ENCODE data around the gene PIH1D1.
A peak's percentile ranks its signal among the peaks of the same experiment; 100 is the strongest.
"Not testable (repeated sequence)": the region's sequence is repeated elsewhere in the genome, so short reads cannot be mapped to it uniquely, and the experiment has no call there.

The PIH1D1 gene

DNA sequence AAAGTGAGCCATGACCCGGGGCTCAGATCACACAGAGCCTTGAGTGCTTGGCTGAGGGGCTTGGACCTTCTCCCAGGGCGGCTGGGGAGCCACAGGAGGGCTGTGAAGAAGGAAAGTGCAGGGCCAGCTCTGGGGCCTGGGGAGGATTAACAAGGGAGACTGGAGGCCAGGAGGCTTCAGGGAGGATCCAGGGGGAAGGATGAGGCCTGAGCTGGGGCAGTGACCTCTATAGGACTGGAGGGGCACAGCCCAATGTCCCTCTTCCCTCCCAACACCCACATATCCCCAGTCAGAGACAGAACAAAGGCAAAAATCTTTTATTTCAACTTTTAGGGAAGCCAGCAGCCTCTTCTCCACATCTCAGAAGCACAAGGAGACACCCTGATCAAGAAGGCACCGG is 5.6 kb downstream of the PIH1D1 start:
- TF ChIP-seq ZNF664 (tag by site-specific recombination; IDR thresholded peaks at IDR 0.05): no peak
- no peak for TF ChIP-seq ZNF350 (tag by site-specific recombination; IDR thresholded peaks at IDR 0.05)
- TF ChIP-seq ZNF114 (tag by site-specific recombination; IDR thresholded peaks at IDR 0.05): no peak
- TF ChIP-seq ZNF132 (tag by site-specific recombination; IDR thresholded peaks at IDR 0.05; ENCODE audit: borderline replicate concordance): no peak
- TF ChIP-seq, protein P1, sequence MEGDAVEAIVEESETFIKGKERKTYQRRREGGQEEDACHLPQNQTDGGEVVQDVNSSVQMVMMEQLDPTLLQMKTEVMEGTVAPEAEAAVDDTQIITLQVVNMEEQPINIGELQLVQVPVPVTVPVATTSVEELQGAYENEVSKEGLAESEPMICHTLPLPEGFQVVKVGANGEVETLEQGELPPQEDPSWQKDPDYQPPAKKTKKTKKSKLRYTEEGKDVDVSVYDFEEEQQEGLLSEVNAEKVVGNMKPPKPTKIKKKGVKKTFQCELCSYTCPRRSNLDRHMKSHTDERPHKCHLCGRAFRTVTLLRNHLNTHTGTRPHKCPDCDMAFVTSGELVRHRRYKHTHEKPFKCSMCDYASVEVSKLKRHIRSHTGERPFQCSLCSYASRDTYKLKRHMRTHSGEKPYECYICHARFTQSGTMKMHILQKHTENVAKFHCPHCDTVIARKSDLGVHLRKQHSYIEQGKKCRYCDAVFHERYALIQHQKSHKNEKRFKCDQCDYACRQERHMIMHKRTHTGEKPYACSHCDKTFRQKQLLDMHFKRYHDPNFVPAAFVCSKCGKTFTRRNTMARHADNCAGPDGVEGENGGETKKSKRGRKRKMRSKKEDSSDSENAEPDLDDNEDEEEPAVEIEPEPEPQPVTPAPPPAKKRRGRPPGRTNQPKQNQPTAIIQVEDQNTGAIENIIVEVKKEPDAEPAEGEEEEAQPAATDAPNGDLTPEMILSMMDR (tag by site-specific recombination; IDR thresholded peaks at IDR 0.05): peak; percentile 10; the same call in 1 of the 2 replicates
- Histone ChIP-seq H3K36me3 (ENCODE audit: control insufficient read depth in 2 of 2, insufficient read depth in 1 of 2, low read length in 2 of 2) (peaks cover 17 to 45% of the 10 kb centered on the region in 2 experiments), H3K4me1 (ENCODE audit: control insufficient read depth, insufficient read depth, low read length) (peaks cover 7% of the 10 kb centered on the region), H3K9me3 (ENCODE audit: control insufficient read depth, insufficient read depth, low read depth, low read length) (no peaks in the 10 kb centered on the region), H3K27ac (ENCODE audit: extremely low read depth, low read depth, low read length) (no peak overlapping the region), H3K4me3 (ENCODE audit: low read depth, low read length) (no peak overlapping the region)
- POLR2A ChIA-PET: interaction anchor here (0.6 to 2.1 kb wide), 4 partner anchors 33 to 83 kb away, joined by 3 to 5 read pairs (median 4); partner anchors contain the start of gene DKKL1
- CTCF ChIA-PET: interaction anchor here (0.7 to 3.2 kb wide), 6 partner anchors 25 to 207 kb away, joined by 3 to 28 read pairs (median 6); no protein-coding TSS in a partner anchor

DNA sequence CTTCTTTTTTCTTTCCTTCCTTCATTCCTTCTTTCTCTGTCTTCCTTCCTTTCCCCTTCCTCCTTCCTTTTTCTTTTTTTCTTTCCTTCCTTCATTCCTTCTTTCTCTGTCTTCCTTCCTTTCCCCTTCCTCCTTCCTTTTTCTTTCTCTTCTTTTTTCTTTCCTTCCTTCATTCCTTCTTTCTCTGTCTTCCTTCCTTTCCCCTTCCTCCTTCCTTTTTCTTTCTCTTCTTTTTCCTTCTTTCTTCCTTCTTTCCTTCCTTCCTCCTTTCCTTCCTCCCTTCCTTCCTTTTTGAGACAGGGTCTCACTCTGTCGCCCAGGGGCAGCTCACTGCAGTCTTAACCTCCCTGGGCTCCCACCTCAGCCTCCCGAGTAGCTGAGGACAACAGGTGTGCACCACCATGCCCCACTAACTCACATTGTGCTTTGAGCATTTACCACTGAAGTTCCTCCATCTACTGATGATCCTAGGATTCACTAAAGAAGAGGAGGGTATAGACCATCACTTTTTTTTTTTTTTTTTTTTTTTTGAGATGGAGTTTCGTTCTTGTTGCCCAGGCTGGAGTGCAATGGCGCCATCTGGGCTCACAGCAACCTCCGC is 7.4 kb downstream of the PIH1D1 start:
- peaks cover 10 to 30% of the 10 kb centered on the region in 2 experiments for H3K36me3 ChIP-seq (ENCODE audit: control insufficient read depth in 2 of 2, insufficient read depth in 1 of 2, low read length in 2 of 2)
- TF ChIP-seq SCRT2 (tag by site-specific recombination; IDR thresholded peaks at IDR 0.05) (peak; percentile 29; the same call in 1 of the 2 replicates), ZNF366 (tag by site-specific recombination; conservative IDR thresholded peaks at IDR 0.05) (peak; percentile 92), ZNF10 (tag by site-specific recombination; IDR thresholded peaks at IDR 0.05) (peak; percentile 33; the same call in 1 of the 2 replicates)
- ChIA-PET POLR2A (interaction anchor here (0.6 to 2.1 kb wide), 7 partner anchors 32 to 724 kb away, joined by 3 to 8 read pairs (median 5); no protein-coding TSS in a partner anchor), CTCF (interaction anchor here (0.6 to 3.2 kb wide), 14 partner anchors 8 to 1491 kb away, joined by 3 to 28 read pairs (median 4); no protein-coding TSS in a partner anchor)
- not testable (repeated sequence) for H3K27ac ChIP-seq (ENCODE audit: extremely low read depth, low read depth, low read length); H3K9me3 ChIP-seq (ENCODE audit: control insufficient read depth, insufficient read depth, low read depth, low read length); H3K4me1 ChIP-seq (ENCODE audit: control insufficient read depth, insufficient read depth, low read length); H3K4me3 ChIP-seq (ENCODE audit: low read depth, low read length)

DNA sequence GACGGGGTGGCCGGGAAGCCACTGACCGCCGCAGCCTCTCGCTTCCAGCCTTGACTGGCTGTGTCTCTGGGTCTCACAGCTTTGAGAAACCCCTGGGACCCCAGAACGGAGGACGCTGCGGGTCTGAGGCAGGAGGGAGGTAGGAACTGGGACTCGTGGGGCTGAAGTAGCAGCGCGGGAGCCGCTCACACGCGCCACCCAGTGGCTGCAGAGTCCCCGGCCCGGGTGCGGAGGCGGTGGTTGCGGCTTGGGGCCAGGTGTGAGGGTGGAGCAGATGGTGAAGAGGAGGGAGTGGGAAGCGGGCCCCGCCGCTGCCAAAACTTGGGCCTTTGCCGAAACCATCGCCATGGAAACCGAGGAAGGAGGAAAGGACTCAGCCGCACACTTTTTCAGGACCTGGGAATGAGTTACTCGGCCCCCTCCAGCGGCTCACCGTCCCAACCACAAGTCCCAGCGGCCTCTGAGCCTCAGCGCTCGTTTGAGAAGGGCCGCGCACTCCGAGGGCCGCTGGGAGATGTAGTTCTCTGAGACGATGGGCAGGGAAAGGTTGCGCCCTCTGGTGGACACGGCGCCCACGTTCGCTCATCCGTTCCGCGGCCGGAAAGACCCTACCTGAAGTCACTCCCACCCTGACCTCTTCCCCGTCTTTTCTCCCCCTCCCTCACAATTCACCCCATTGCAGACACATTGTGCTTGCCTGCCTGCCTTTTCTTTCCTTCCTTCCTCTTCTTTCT is 8.1 kb downstream of the PIH1D1 start:
- Histone ChIP-seq H3K36me3 (ENCODE audit: control insufficient read depth in 2 of 2, insufficient read depth in 1 of 2, low read length in 2 of 2) (peaks cover 3 to 23% of the 10 kb centered on the region in 2 experiments), H3K4me1 (ENCODE audit: control insufficient read depth, insufficient read depth, low read length) (peaks cover 7% of the 10 kb centered on the region), H3K4me3 (ENCODE audit: low read depth, low read length) (peak overlapping the region; percentile 60), H3K27ac (ENCODE audit: extremely low read depth, low read depth, low read length) (peak overlapping the region; percentile 50), H3K9me3 (ENCODE audit: control insufficient read depth, insufficient read depth, low read depth, low read length) (no peaks in the 10 kb centered on the region)
- ChIA-PET CTCF (interaction anchor here (0.6 to 3.2 kb wide), 27 partner anchors 8 to 914 kb away, joined by 3 to 59 read pairs (median 4); partner anchors contain the start of genes GFY and PIH1D1), POLR2A (interaction anchor here (0.6 to 2.3 kb wide), 8 partner anchors 9 to 712 kb away, joined by 3 to 28 read pairs (median 4); partner anchors contain the start of genes ALDH16A1, PIH1D1 and TEAD2)
- TF ChIP-seq ZBTB48 (tag by site-specific recombination; IDR thresholded peaks at IDR 0.05) (0 out of 2 replicates have a peak, but pooled peaks have one; percentile 19), ZNF174 (tag by site-specific recombination; IDR thresholded peaks at IDR 0.05) (no peak), ZNF660 (tag by site-specific recombination; IDR thresholded peaks at IDR 0.05) (peak; percentile 54), ZNF335 (tag by site-specific recombination; conservative IDR thresholded peaks at IDR 0.05) (peak; percentile 96), ZNF785 (tag by site-specific recombination; IDR thresholded peaks at IDR 0.05) (peak; percentile 21), ZNF248 (tag by site-specific recombination; IDR thresholded peaks at IDR 0.05) (no peak), ZNF610 (tag by site-specific recombination; IDR thresholded peaks at IDR 0.05; ENCODE audit: borderline replicate concordance) (0 out of 2 replicates have a peak, but pooled peaks have one; percentile 69), ZNF37A (tag by site-specific recombination; IDR thresholded peaks at IDR 0.05) (no peak), KLF9 (tag by site-specific recombination; IDR thresholded peaks at IDR 0.05; ENCODE audit: low read depth) (peak; percentile 22)
- TF ChIP-seq, protein P2, sequence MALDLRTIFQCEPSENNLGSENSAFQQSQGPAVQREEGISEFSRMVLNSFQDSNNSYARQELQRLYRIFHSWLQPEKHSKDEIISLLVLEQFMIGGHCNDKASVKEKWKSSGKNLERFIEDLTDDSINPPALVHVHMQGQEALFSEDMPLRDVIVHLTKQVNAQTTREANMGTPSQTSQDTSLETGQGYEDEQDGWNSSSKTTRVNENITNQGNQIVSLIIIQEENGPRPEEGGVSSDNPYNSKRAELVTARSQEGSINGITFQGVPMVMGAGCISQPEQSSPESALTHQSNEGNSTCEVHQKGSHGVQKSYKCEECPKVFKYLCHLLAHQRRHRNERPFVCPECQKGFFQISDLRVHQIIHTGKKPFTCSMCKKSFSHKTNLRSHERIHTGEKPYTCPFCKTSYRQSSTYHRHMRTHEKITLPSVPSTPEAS (tag by site-specific recombination; IDR thresholded peaks at IDR 0.05): no peak; the same call in 1 of the 2 replicates
- TF ChIP-seq, protein P3, sequence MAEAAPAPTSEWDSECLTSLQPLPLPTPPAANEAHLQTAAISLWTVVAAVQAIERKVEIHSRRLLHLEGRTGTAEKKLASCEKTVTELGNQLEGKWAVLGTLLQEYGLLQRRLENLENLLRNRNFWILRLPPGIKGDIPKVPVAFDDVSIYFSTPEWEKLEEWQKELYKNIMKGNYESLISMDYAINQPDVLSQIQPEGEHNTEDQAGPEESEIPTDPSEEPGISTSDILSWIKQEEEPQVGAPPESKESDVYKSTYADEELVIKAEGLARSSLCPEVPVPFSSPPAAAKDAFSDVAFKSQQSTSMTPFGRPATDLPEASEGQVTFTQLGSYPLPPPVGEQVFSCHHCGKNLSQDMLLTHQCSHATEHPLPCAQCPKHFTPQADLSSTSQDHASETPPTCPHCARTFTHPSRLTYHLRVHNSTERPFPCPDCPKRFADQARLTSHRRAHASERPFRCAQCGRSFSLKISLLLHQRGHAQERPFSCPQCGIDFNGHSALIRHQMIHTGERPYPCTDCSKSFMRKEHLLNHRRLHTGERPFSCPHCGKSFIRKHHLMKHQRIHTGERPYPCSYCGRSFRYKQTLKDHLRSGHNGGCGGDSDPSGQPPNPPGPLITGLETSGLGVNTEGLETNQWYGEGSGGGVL (tag by site-specific recombination; IDR thresholded peaks at IDR 0.05): peak; percentile 76
- TF ChIP-seq, protein P4, sequence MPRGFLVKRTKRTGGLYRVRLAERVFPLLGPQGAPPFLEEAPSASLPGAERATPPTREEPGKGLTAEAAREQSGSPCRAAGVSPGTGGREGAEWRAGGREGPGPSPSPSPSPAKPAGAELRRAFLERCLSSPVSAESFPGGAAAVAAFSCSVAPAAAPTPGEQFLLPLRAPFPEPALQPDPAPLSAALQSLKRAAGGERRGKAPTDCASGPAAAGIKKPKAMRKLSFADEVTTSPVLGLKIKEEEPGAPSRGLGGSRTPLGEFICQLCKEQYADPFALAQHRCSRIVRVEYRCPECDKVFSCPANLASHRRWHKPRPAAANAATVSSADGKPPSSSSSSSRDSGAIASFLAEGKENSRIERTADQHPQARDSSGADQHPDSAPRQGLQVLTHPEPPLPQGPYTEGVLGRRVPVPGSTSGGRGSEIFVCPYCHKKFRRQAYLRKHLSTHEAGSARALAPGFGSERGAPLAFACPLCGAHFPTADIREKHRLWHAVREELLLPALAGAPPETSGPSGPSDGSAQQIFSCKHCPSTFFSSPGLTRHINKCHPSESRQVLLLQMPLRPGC (tag by site-specific recombination; IDR thresholded peaks at IDR 0.05): no peak
- TF ChIP-seq, protein P5, sequence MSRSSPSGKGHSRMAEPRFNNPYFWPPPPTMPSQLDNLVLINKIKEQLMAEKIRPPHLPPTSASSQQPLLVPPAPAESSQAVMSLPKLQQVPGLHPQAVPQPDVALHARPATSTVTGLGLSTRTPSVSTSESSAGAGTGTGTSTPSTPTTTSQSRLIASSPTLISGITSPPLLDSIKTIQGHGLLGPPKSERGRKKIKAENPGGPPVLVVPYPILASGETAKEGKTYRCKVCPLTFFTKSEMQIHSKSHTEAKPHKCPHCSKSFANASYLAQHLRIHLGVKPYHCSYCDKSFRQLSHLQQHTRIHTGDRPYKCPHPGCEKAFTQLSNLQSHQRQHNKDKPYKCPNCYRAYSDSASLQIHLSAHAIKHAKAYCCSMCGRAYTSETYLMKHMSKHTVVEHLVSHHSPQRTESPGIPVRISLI (tag by site-specific recombination; IDR thresholded peaks at IDR 0.05): peak; percentile 77; the same call in 1 of the 2 replicates
